Measurements from ENCODE around the gene ROCK2. TPM values are rescaled to one million over a fixed set of nuclear protein-coding genes. Genes with fewer than 3 reads are reported as not detected.

ROCK2 gene
- total and polyA plus RNA-seq, 2 donors (not counting 1 experiment from before 2014, with no cell fraction given), result 32.0 to 58.1 TPM

GRCh38 chr2:11352781-11353537 is 8.5 kb upstream of the ROCK2 start:
- Histone ChIP-seq H3K27ac (ENCODE audit: insufficient read depth, low read length) (no peak overlapping the region), H3K4me1 (ENCODE audit: control insufficient read depth, extremely low read depth, insufficient read depth, low read length) (peaks cover 3% of the 10 kb centered on the region), H3K9me3 (ENCODE audit: control insufficient read depth, insufficient read depth, low read depth, low read length) (no peaks in the 10 kb centered on the region), H3K4me2 (ENCODE audit: extremely low read depth, insufficient read depth, low read length) (no peak overlapping the region), H3K4me3 (replicated peaks in 1 of 4; ENCODE audit: control extremely low read depth in 1 of 4, insufficient read depth in 1 of 4, low read depth in 3 of 4, low read length in 4 of 4) (no peak overlapping the region), H3K36me3 (ENCODE audit: control insufficient read depth, insufficient read depth, low read length) (no peaks in the 10 kb centered on the region), H3K79me2 (ENCODE audit: control insufficient read depth, insufficient read depth, low read length) (no peaks in the 10 kb centered on the region), H4K20me1 (ENCODE audit: control insufficient read depth, extremely low read depth, insufficient read depth, low read length) (no peaks in the 10 kb centered on the region), H3K9ac (ENCODE audit: insufficient read depth, low read length) (no peak overlapping the region), H3K27me3 (ENCODE audit: control insufficient read depth, insufficient read depth, low read length) (peaks cover 7% of the 10 kb centered on the region), H2AFZ (ENCODE audit: low read length) (no peak overlapping the region)
- no peak for DNase-seq (ENCODE audit: low read depth in 2 of 2)
- TF ChIP-seq EZH2 (IDR thresholded peaks at IDR 0.05; ENCODE audit: low read length, missing control alignments) (no peak), CTCF (conservative IDR thresholded peaks at IDR 0.05 in 1 of 2, IDR thresholded peaks at IDR 0.05 in 1 of 2; ENCODE audit: low read depth in 1 of 2, low read length in 2 of 2) (no peak)

GRCh38 chr2:11348209-11348749 is 3.8 kb upstream of the ROCK2 start:
- H3K36me3 ChIP-seq (ENCODE audit: control insufficient read depth, insufficient read depth, low read length), result no peaks in the 10 kb centered on the region
- no peak overlapping the region for H3K9ac ChIP-seq (ENCODE audit: insufficient read depth, low read length)
- TF ChIP-seq CTCF (conservative IDR thresholded peaks at IDR 0.05 in 1 of 2, IDR thresholded peaks at IDR 0.05 in 1 of 2; ENCODE audit: low read depth in 1 of 2, low read length in 2 of 2) (no peak), EZH2 (IDR thresholded peaks at IDR 0.05; ENCODE audit: low read length, missing control alignments) (no peak)
- H3K4me3 ChIP-seq (replicated peaks in 1 of 4; ENCODE audit: control extremely low read depth in 1 of 4, insufficient read depth in 1 of 4, low read depth in 3 of 4, low read length in 4 of 4), result no peak overlapping the region
- peaks cover 7% of the 10 kb centered on the region for H3K27me3 ChIP-seq (ENCODE audit: control insufficient read depth, insufficient read depth, low read length)
- no peak overlapping the region for H3K4me2 ChIP-seq (ENCODE audit: extremely low read depth, insufficient read depth, low read length)
- no peak overlapping the region for H2AFZ ChIP-seq (ENCODE audit: low read length)
- H3K79me2 ChIP-seq (ENCODE audit: control insufficient read depth, insufficient read depth, low read length), result peaks cover 8% of the 10 kb centered on the region
- no peak for DNase-seq (ENCODE audit: low read depth in 2 of 2)
- no peaks in the 10 kb centered on the region for H4K20me1 ChIP-seq (ENCODE audit: control insufficient read depth, extremely low read depth, insufficient read depth, low read length)
- no peak overlapping the region for H3K27ac ChIP-seq (ENCODE audit: insufficient read depth, low read length)
- peaks cover 2% of the 10 kb centered on the region for H3K4me1 ChIP-seq (ENCODE audit: control insufficient read depth, extremely low read depth, insufficient read depth, low read length)
- no peaks in the 10 kb centered on the region for H3K9me3 ChIP-seq (ENCODE audit: control insufficient read depth, insufficient read depth, low read depth, low read length)

- Histone ChIP-seq H2AFZ (ENCODE audit: low read length) (no peak overlapping the region), H3K4me3 (replicated peaks in 1 of 4; ENCODE audit: control extremely low read depth in 1 of 4, insufficient read depth in 1 of 4, low read depth in 3 of 4, low read length in 4 of 4) (no peak overlapping the region), H3K4me1 (ENCODE audit: control insufficient read depth, extremely low read depth, insufficient read depth, low read length) (peaks cover 2% of the 10 kb centered on the region), H3K4me2 (ENCODE audit: extremely low read depth, insufficient read depth, low read length) (no peak overlapping the region), H3K9ac (ENCODE audit: insufficient read depth, low read length) (no peak overlapping the region), H4K20me1 (ENCODE audit: control insufficient read depth, extremely low read depth, insufficient read depth, low read length) (no peaks in the 10 kb centered on the region), H3K27me3 (ENCODE audit: control insufficient read depth, insufficient read depth, low read length) (peaks cover 4% of the 10 kb centered on the region), H3K9me3 (ENCODE audit: control insufficient read depth, insufficient read depth, low read depth, low read length) (no peaks in the 10 kb centered on the region), H3K79me2 (ENCODE audit: control insufficient read depth, insufficient read depth, low read length) (peaks cover 15% of the 10 kb centered on the region), H3K27ac (ENCODE audit: insufficient read depth, low read length) (no peak overlapping the region), H3K36me3 (ENCODE audit: control insufficient read depth, insufficient read depth, low read length) (no peaks in the 10 kb centered on the region)
- TF ChIP-seq EZH2 (IDR thresholded peaks at IDR 0.05; ENCODE audit: low read length, missing control alignments) (no peak), CTCF (conservative IDR thresholded peaks at IDR 0.05 in 1 of 2, IDR thresholded peaks at IDR 0.05 in 1 of 2; ENCODE audit: low read depth in 1 of 2, low read length in 2 of 2) (no peak)
- no peak for DNase-seq (ENCODE audit: low read depth in 2 of 2)
Measured at GRCh38 chr2:11347403-11347959, 3.0 kb upstream of the ROCK2 start.
